OCI-LY3 (cell line): ENCODE results near the gene LRBA.

Experiments used
- EZH2phosphoT487 ChIP-seq: fragments of 200-600 bp; shearing (Covaris generic); IDR thresholded peaks from 2 replicates; pipeline ENCODE4 v1.6.1; 2018; ENCODE audit warnings: antibody characterized with exemption, mixed run types, low read depth
- TF ChIP-seq, protein P1 (sequence below): fragments of 200-600, 300-600 bp; sonication (generic); IDR thresholded peaks from 2 replicates; pipeline ENCODE4 v1.5.1; 2014; ENCODE audit warnings: antibody characterized with exemption, low read length, low read depth

DNA sequence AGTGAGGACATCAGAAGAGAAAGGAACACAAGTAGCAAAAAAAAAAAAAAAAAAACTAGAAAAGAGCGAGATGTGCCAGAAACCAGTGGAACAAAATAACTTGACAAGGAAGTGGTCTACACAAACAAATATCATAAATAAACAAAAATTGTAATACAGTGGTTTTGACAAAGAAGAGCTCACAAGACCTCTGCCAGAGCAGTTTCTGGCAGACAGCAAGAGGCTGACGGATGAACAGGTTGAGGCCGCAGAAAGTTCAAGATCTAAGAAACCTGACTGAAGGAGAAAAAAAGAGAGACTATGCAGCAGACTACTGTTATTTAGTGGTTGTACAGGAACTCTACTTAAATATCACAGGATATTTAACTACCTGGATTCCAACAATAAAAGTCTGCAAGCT, 367.0 kb downstream of the LRBA start:
- TF ChIP-seq, protein P1, sequence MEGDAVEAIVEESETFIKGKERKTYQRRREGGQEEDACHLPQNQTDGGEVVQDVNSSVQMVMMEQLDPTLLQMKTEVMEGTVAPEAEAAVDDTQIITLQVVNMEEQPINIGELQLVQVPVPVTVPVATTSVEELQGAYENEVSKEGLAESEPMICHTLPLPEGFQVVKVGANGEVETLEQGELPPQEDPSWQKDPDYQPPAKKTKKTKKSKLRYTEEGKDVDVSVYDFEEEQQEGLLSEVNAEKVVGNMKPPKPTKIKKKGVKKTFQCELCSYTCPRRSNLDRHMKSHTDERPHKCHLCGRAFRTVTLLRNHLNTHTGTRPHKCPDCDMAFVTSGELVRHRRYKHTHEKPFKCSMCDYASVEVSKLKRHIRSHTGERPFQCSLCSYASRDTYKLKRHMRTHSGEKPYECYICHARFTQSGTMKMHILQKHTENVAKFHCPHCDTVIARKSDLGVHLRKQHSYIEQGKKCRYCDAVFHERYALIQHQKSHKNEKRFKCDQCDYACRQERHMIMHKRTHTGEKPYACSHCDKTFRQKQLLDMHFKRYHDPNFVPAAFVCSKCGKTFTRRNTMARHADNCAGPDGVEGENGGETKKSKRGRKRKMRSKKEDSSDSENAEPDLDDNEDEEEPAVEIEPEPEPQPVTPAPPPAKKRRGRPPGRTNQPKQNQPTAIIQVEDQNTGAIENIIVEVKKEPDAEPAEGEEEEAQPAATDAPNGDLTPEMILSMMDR, result no peak
- no peak for TF ChIP-seq EZH2phosphoT487
